CD4-positive, alpha-beta T cell (primary cell): ENCODE data around the gene TAC4. TPM values are rescaled to one million over a fixed set of nuclear protein-coding genes. Genes with fewer than 3 reads are reported as not detected.

Source experiments
- ATAC-seq: fragments of 200-7000 bp; cut with Tn5 transposase; one replicate; pipeline ENCODE4 v1.10.0; 2022; ENCODE audit warnings: mild to moderate bottlenecking; ENCODE audit not compliant: poor library complexity
- CTCF ChIA-PET: fragments of 350-600 bp; sonication (Branson Sonifier 250); formaldehyde crosslinking; loops from one replicate; lab custom pipeline; 2021; ENCODE audit warnings: antibody characterized with exemption, inconsistent platforms; lab: Charles Lee
- POLR2A ChIA-PET: fragments of 350-600 bp; sonication (Branson Sonifier 250); formaldehyde crosslinking; loops from one replicate; lab custom pipeline; 2021; ENCODE audit warnings: antibody characterized with exemption, inconsistent platforms; lab: Charles Lee
- DNase-seq, 14 experiments: peaks; one replicate each; pipeline ENCODE4 v3.0.0-alpha.2; 2013 to 2020; ENCODE audit warnings: mixed read lengths in 2 of 14
- H3K27ac ChIP-seq, 2 donors: one replicate each; pipeline versions ENCODE4 v1.5.1 to v1.7.0; 2013; ENCODE audit warnings: low read length in 2 of 2, low read depth in 1 of 2, mild to moderate bottlenecking in 1 of 2
- H3K27me3 ChIP-seq, 2 experiments: 1 replicate in 1 of 2; 2 replicates in 1 of 2; pipeline versions ENCODE4 v1.6.1 to v1.7.0; 2013; ENCODE audit warnings: low read length in 2 of 2, control low read depth in 1 of 2, mild to moderate bottlenecking in 1 of 2, moderate library complexity in 1 of 2; ENCODE audit not compliant: insufficient read depth in 2 of 2, control insufficient read depth in 1 of 2
- H3K36me3 ChIP-seq: one replicate; pipeline ENCODE4 v1.6.1; 2013; ENCODE audit warnings: low read length, control low read depth; ENCODE audit not compliant: insufficient read depth
- H3K4me1 ChIP-seq: one replicate; pipeline ENCODE4 v1.6.1; 2013; ENCODE audit warnings: low read length, control low read depth; ENCODE audit not compliant: insufficient read depth
- H3K4me3 ChIP-seq: one replicate; pipeline ENCODE4 v1.5.1; 2013; ENCODE audit warnings: mild to moderate bottlenecking, low read length, moderate library complexity
- H3K9me3 ChIP-seq, 2 experiments: 1 replicate in 1 of 2; 2 replicates in 1 of 2; pipeline versions ENCODE4 v1.6.1 to v1.7.0; 2013; ENCODE audit warnings: low read length in 2 of 2, mild to moderate bottlenecking in 2 of 2, control low read depth in 1 of 2, moderate library complexity in 1 of 2; ENCODE audit not compliant: control insufficient read depth in 1 of 2, insufficient read depth in 1 of 2
- H3K27ac Mint-ChIP-seq: one replicate; pipeline ENCODE4 v1.8.0; 2020; ENCODE audit warnings: mixed read lengths
- H3K27me3 Mint-ChIP-seq: one replicate; pipeline ENCODE4 v1.8.0; 2021; ENCODE audit warnings: mixed read lengths
- H3K36me3 Mint-ChIP-seq: one replicate; pipeline ENCODE4 v1.8.0; 2021; ENCODE audit warnings: low read depth, mixed read lengths
- H3K4me1 Mint-ChIP-seq: one replicate; pipeline ENCODE4 v1.8.0; 2021; ENCODE audit warnings: low read depth, mixed read lengths
- H3K4me3 Mint-ChIP-seq: one replicate; pipeline ENCODE4 v1.8.0; 2020; ENCODE audit warnings: mild to moderate bottlenecking, mixed read lengths
- H3K9me3 Mint-ChIP-seq: one replicate; pipeline ENCODE4 v1.8.0; 2020; ENCODE audit warnings: mixed read lengths
- CTCF ChIP-seq: fragments of 200-600 bp; IDR thresholded peaks from one replicate; pipeline ENCODE4 v1.8.0; 2022; ENCODE audit warnings: antibody characterized with exemption, mild to moderate bottlenecking
- intact Hi-C, 2 experiments: fragments of 100-400 bp; cut with DNase I in 1 of 2; cut with micrococcal nuclease in 1 of 2; formaldehyde crosslinking; loops; one replicate each; pipeline versions ENCODE4 v1.15.1 to v1.9.0; 2023 to 2025; cut with DNase I, micrococcal nuclease
- total RNA-seq, 174 experiments: library from RNA in 2 of 174; stranded (reverse) in 2 of 174; gene quantifications; one replicate each; pipeline ENCODE4 v1.2.3 and lab custom pipeline; 2021 to 2026

TAC4 gene
- total RNA-seq, 2 experiments from 2014 or later, result not detected

DNA sequence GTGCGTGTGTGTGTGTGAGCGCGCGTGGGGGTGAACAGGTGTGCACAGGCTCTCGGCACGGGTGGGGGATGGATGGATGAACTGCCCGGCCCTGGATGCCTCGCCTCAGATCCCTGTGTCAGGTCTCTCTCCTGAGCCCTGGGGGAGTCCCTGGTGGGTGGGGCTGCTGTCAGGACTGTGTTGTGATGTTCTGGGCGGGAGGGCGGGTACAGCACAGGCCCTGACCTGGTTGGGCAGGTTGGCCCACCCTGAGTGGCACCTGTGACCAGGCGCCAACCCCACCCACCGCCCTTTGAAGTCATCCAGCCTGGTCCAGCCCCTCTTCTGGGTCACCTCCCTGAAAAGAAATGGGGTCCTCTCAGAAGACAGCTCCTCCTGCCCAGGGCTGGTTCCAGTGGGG, 41.6 kb upstream of the TAC4 start:
- Histone ChIP-seq H3K4me3 (no peak overlapping the region), H3K36me3 (no peaks in the 10 kb centered on the region), H3K27me3 (peaks cover 38 to 44% of the 10 kb centered on the region in 2 experiments), H3K9me3 (peaks cover 0 to 11% of the 10 kb centered on the region in 2 experiments), H3K4me1 (no peaks in the 10 kb centered on the region), H3K27ac (no peak overlapping the region)
- no peak overlapping the region for H3K4me3 Mint-ChIP-seq
- intact Hi-C loops, result no loop called here
- no peaks in the 10 kb centered on the region for H3K9me3 Mint-ChIP-seq
- ATAC-seq (no peak), DNase-seq (no peak)
- POLR2A ChIA-PET, result no interaction called here
- H3K4me1 Mint-ChIP-seq, result no peaks in the 10 kb centered on the region
- TF ChIP-seq CTCF, result no peak
- CTCF ChIA-PET, result no interaction called here
- H3K36me3 Mint-ChIP-seq, result no peaks in the 10 kb centered on the region
- H3K27me3 Mint-ChIP-seq, result peaks cover 81% of the 10 kb centered on the region
- no peak overlapping the region for H3K27ac Mint-ChIP-seq

DNA sequence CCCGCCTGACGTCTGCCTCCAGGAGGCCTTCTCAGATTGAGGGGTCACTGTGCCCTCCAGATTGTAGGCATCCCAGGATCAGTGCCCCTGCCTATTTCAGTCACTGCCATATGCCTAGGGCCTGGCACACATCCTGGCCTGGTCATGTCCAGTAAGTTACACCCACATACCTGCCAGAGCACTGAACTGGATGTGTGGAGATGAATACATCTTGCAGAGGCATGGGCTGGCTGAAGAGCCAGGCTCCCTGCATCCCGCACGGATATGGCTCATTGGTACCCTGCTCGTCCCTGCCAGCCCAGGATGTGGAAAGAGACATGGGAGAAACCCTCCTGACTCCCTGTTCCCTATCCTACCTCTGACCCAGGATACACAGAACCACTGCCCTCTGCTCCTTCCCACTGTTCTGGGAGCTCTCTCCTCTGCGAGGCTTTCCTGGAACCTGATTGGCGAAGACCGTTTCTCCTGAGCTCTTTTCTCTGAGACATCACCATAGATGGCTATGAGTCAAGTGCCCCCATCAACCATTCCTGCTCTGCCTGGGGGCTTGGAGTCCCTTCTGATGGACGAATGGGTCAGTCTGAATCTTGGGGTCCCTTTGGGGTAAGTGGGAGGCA, 40.0 kb upstream of the TAC4 start:
- H3K9me3 ChIP-seq, result peaks cover 0 to 11% of the 10 kb centered on the region in 2 experiments
- ATAC-seq (no peak), DNase-seq (no peak)
- H3K27ac Mint-ChIP-seq, result no peak overlapping the region
- no peaks in the 10 kb centered on the region for H3K4me1 Mint-ChIP-seq
- H3K36me3 ChIP-seq, result no peaks in the 10 kb centered on the region
- no peaks in the 10 kb centered on the region for H3K36me3 Mint-ChIP-seq
- no peaks in the 10 kb centered on the region for H3K9me3 Mint-ChIP-seq
- H3K4me3 ChIP-seq, result no peak overlapping the region
- intact Hi-C loops, result no loop called here
- no peak overlapping the region for H3K4me3 Mint-ChIP-seq
- no peak overlapping the region for H3K27ac ChIP-seq
- H3K27me3 Mint-ChIP-seq, result peaks cover 80% of the 10 kb centered on the region
- H3K4me1 ChIP-seq, result no peaks in the 10 kb centered on the region
- POLR2A ChIA-PET, result interaction anchor here (0.7 kb wide), 1 partner anchor 22 kb away, joined by 3 read pairs; no protein-coding TSS in a partner anchor
- TF ChIP-seq CTCF, result no peak
- H3K27me3 ChIP-seq, result peaks cover 37 to 44% of the 10 kb centered on the region in 2 experiments
- CTCF ChIA-PET, result no interaction called here

DNA sequence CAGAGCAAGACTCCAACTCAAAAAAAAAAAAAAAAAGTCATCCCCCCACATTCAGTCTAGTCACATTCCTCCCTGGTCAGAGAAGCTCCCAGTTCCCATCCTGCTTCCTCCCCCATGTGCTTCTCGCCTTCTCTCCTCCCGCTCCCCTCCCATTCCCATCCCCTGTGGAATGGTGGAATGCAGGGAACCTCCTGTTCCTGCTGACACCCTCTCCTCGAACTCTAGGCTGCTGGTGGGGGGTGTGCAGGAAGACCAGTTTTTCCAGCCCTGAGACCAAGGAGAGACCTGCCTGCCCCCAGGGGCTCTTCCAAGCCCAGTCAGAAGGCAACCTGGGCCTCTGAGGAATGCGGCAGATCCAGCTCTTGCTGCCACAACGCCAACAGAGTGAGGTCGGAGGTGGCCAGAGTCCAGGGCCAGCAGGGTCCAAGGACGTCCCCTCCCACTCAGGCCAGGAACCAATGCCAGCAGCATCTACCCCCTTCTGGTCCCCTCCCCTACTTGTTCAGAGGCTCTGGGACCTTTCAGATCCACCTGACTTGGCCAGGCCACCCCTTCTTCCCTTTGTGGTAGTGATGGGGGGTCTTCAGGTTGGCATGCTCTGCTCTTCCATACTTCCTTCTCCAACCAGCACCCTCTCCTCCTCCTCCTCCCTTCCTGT, 39.3 kb upstream of the TAC4 start:
- DNase-seq (no peak), ATAC-seq (no peak)
- peaks cover 80% of the 10 kb centered on the region for H3K27me3 Mint-ChIP-seq
- CTCF ChIA-PET, result interaction anchor here (0.7 kb wide), 1 partner anchor 21 kb away, joined by 4 read pairs; no protein-coding TSS in a partner anchor
- H3K4me3 Mint-ChIP-seq, result no peak overlapping the region
- no peaks in the 10 kb centered on the region for H3K9me3 Mint-ChIP-seq
- no peak overlapping the region for H3K4me3 ChIP-seq
- H3K36me3 Mint-ChIP-seq, result no peaks in the 10 kb centered on the region
- H3K27ac Mint-ChIP-seq, result no peak overlapping the region
- no peak overlapping the region for H3K27ac ChIP-seq
- no peaks in the 10 kb centered on the region for H3K4me1 ChIP-seq
- intact Hi-C loops, result no loop called here
- peaks cover 40 to 49% of the 10 kb centered on the region in 2 experiments for H3K27me3 ChIP-seq
- TF ChIP-seq CTCF, result no peak
- H3K4me1 Mint-ChIP-seq, result no peaks in the 10 kb centered on the region
- POLR2A ChIA-PET, result no interaction called here
- H3K9me3 ChIP-seq, result peaks cover 0 to 11% of the 10 kb centered on the region in 2 experiments
- H3K36me3 ChIP-seq, result no peaks in the 10 kb centered on the region
